ENCODE results near the gene SSTR5.

- TF ChIP-seq, protein P1, sequence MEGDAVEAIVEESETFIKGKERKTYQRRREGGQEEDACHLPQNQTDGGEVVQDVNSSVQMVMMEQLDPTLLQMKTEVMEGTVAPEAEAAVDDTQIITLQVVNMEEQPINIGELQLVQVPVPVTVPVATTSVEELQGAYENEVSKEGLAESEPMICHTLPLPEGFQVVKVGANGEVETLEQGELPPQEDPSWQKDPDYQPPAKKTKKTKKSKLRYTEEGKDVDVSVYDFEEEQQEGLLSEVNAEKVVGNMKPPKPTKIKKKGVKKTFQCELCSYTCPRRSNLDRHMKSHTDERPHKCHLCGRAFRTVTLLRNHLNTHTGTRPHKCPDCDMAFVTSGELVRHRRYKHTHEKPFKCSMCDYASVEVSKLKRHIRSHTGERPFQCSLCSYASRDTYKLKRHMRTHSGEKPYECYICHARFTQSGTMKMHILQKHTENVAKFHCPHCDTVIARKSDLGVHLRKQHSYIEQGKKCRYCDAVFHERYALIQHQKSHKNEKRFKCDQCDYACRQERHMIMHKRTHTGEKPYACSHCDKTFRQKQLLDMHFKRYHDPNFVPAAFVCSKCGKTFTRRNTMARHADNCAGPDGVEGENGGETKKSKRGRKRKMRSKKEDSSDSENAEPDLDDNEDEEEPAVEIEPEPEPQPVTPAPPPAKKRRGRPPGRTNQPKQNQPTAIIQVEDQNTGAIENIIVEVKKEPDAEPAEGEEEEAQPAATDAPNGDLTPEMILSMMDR (IDR thresholded peaks at IDR 0.05), result no peak
- TF ChIP-seq POLR2A (IDR thresholded peaks at IDR 0.05), result no peak
Observed at GRCh38 chr16:1047801-1048200, 24.7 kb upstream of the SSTR5 start.

All from heart left ventricle (tissue), 13 donors.